Subcutaneous abdominal adipose tissue (tissue), 5 donors: Measurements from ENCODE around the gene SNX7.

ENCODE experiments used
- H3K27ac ChIP-seq: one replicate; pipeline ENCODE4 v1.7.0; 2013; ENCODE audit warnings: low read depth, mild to moderate bottlenecking, inconsistent platforms, low read length, moderate library complexity
- H3K27me3 ChIP-seq, 5 donors: one replicate each; pipeline ENCODE4 v1.7.0; 2013; ENCODE audit warnings: low read length in 5 of 5, inconsistent platforms in 1 of 5; ENCODE audit not compliant: control insufficient read depth in 5 of 5, insufficient read depth in 4 of 5
- H3K36me3 ChIP-seq, 5 donors: one replicate each; pipeline ENCODE4 v1.7.0; 2013; ENCODE audit warnings: low read length in 5 of 5; ENCODE audit not compliant: control insufficient read depth in 5 of 5, insufficient read depth in 5 of 5
- H3K4me1 ChIP-seq, 5 donors: one replicate each; pipeline ENCODE4 v1.7.0; 2013; ENCODE audit warnings: low read length in 5 of 5, mild to moderate bottlenecking in 3 of 5, moderate library complexity in 1 of 5; ENCODE audit not compliant: control insufficient read depth in 5 of 5, insufficient read depth in 5 of 5
- H3K4me3 ChIP-seq, 5 donors: one replicate each; pipeline ENCODE4 v1.7.0; 2013; ENCODE audit warnings: low read length in 5 of 5, low read depth in 1 of 5
- H3K9ac ChIP-seq, 5 donors: one replicate each; pipeline ENCODE4 v1.7.0; 2013; ENCODE audit warnings: low read length in 5 of 5, mild to moderate bottlenecking in 4 of 5, moderate library complexity in 3 of 5
- H3K9me3 ChIP-seq, 5 donors: one replicate each; pipeline ENCODE4 v1.7.0; 2013; ENCODE audit warnings: low read length in 5 of 5; ENCODE audit not compliant: control insufficient read depth in 5 of 5
- donor health status: healthy.
- donor health status: healthy.
- donor health status: healthy.
- donor health status: healthy.
- donor health status: healthy.

The SNX7 gene

DNA sequence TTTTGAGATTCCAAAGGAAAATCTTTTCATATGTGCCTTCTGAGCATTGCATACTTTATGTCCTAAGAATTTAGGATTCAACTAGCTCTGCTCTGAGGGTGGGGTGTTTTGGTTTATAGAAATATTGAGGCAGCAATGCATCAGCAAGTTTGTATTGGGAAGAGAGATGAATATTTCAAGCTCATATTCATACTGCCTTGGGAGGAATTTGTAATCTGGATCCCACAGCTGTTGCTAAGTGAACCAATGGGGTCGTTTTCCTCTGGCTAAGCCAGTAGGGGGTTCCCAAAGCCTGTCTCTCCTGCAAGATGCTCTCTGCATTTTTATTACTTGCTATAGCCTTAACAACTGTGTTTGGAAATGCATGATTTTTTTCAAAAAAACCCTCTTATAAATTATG lies 130.6 kb downstream of the SNX7 start:
- Histone ChIP-seq H3K9ac (no peak overlapping the region), H3K27me3 (no peaks in the 10 kb centered on the region), H3K4me1 (no peaks in the 10 kb centered on the region), H3K36me3 (no peaks in the 10 kb centered on the region), H3K4me3 (no peak overlapping the region), H3K27ac (no peak overlapping the region), H3K9me3 (no peaks in the 10 kb centered on the region)

- Histone ChIP-seq H3K27me3 (no peaks in the 10 kb centered on the region), H3K4me3 (no peak overlapping the region), H3K9me3 (no peaks in the 10 kb centered on the region), H3K36me3 (no peaks in the 10 kb centered on the region), H3K9ac (no peak overlapping the region), H3K4me1 (no peaks in the 10 kb centered on the region), H3K27ac (no peak overlapping the region)
Measured at GRCh38 chr1:98793136-98793535, 131.6 kb downstream of the SNX7 start.

DNA sequence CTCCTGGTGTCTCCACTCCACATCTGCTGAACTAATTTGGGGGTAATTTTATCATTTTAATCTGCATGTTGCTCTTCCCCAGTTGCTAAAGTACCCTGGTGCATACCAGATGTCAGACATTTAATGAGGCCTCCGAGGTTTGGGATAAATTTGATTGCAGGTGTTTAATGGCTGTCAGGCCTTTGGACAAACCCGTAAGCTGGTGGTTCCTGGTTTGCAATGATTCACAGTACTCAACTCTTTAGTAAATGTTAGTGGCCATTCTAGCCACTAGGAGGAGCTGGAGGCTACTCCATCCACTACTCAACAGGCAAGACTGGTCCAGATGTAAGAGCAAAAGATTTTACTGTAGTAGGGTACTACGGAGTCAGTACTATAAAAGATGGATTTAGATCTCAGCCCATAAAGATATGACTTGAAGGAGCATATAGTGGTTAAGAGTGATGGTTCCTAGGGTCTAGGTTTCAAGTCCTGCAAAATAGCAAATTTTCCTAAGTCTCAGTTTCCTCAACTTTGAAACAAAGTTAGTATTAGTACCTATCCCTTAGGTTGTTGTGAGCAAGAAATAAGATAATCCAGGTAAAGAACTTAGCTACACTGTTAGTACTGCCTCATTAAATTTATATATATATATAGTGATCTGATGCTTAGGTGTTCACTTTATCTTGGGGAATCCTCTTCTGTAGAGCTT lies 132.8 kb downstream of the SNX7 start:
- Histone ChIP-seq H3K27me3 (no peaks in the 10 kb centered on the region), H3K9me3 (no peaks in the 10 kb centered on the region), H3K4me1 (no peaks in the 10 kb centered on the region), H3K36me3 (no peaks in the 10 kb centered on the region), H3K9ac (no peak overlapping the region), H3K27ac (no peak overlapping the region), H3K4me3 (no peak overlapping the region)

GRCh38 chr1:98796049-98796448 lies 134.5 kb downstream of the SNX7 start:
- Histone ChIP-seq H3K27ac (no peak overlapping the region), H3K4me1 (no peaks in the 10 kb centered on the region), H3K27me3 (no peaks in the 10 kb centered on the region), H3K36me3 (no peaks in the 10 kb centered on the region), H3K9me3 (no peaks in the 10 kb centered on the region), H3K9ac (no peak overlapping the region), H3K4me3 (no peak overlapping the region)

DNA sequence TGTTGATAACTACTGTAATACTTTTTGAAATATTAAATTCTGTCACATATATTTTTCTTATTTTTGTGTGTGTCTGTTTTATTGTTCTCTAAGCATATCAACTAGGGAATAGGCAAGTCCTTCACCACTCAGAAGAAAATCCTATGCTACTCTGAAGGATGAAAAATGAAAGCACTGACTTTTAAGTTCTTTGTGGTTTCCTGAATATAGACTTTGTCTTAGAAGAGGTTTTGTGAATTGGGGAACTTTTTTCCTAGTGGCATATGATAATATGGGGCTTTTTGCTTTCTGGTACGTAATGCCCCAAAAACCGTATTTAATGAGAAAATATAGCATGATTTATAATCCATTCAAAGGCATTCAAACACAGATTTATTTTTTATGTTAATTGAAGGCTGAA lies 136.0 kb downstream of the SNX7 start:
- no peaks in the 10 kb centered on the region for H3K9me3 ChIP-seq
- no peaks in the 10 kb centered on the region for H3K27me3 ChIP-seq
- H3K4me3 ChIP-seq, result no peak overlapping the region
- H3K9ac ChIP-seq, result no peak overlapping the region
- no peak overlapping the region for H3K27ac ChIP-seq
- no peaks in the 10 kb centered on the region for H3K36me3 ChIP-seq
- no peaks in the 10 kb centered on the region for H3K4me1 ChIP-seq
